HG02763 (cell line): ENCODE data around the gene OR52N5.
A peak's percentile ranks its signal among the peaks of the same experiment; 100 is the strongest.

ENCODE experiments used
- ATAC-seq: cut with Tn5 transposase; IDR thresholded peaks from one replicate; pipeline ENCODE4 v1.9.1; 2021; ENCODE audit warnings: mild to moderate bottlenecking, moderate library complexity; ENCODE audit not compliant: unreplicated experiment

The OR52N5 gene

DNA sequence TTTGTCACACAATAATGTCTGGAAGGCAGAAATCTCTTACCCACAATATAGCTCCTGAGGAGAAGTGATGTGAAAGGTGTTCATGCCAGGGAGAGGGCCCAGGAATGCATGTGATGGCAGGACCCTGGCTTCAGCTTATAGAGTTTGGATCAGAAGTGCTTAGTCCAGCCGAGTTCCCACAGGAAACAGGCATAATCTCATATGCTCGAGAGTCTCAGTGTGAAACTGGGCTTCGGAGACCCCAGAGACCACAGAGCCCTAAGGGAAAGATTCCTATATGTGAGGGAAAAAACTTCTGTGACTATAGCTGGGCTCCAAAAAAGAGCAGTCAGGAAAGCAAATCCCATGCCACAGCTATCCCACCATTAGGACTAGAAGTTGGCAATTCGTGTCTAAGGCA is at the start of gene OR52N5:
OR52N5 (minus strand) TSS at position 101 of the 400 bp plus-strand sequence. CDS start 4,721 bp downstream, outside the sequence.
- ATAC-seq: no peak

DNA sequence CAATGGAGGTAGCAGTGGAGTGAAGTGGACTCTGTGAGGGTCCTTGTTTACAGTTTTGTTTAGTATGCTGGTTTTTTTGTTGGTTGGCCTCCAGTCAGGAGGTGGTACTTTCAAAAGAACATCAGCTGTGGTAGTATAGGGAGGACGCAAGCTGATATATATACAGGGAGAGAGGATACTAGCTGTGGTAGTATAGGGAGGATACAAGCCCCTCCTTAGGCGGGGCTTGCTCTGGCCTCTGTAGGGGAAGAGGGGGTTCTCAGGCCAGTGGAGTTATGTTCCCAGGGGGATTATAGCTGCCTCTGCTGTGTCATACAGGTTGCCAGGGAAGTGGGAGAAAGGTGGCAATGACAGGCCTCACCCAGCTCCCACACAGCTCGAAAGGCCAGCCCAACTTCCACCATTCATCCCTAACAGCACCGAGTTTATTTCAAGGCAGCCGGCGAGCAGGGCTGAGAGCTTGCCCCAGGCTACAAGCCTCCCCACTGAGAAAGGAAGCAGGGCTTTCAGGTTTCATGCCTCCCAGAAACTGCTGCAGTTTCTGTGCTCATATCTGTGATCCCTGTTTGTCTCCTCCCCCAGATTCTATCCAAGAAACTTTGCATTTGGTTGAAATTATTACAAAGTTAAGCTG is 48.2 kb upstream of the OR52N5 start:
- no peak for ATAC-seq

DNA sequence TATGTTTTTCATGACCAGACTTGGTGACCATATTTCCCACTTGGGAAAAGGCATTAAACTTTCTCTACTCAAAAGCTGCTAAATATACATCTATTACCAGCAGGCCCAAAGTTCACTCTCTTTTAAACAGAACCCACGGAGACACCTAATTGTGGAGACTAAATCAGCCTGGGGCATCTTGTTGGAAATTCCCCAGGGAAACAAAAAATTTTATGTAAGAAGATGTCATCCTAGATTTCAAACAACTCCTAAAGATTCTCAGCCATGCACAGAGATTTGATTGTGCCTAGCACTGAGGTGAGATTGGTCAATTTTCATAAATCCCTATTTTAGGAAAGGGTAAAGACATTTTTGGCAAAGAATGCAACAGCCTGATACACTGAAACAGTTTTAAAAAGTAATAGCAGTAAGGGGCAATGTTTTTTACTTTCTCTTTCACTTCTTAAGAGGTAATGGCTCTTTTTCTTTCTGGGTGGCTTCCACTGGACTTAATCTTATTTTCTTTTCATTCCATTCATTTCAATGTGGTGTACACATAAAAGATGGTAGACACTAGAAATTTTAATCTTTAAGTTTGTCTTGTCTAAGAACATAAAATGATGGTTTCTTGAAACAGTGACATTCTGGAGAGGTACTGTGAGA is 35.2 kb upstream of the OR52N5 start:
- no peak for ATAC-seq

GRCh38 chr11:5815534-5815933 is 32.4 kb upstream of the OR52N5 start:
- ATAC-seq: no peak

GRCh38 chr11:5809905-5810795 is 27.0 kb upstream of the OR52N5 start:
- no peak for ATAC-seq

DNA sequence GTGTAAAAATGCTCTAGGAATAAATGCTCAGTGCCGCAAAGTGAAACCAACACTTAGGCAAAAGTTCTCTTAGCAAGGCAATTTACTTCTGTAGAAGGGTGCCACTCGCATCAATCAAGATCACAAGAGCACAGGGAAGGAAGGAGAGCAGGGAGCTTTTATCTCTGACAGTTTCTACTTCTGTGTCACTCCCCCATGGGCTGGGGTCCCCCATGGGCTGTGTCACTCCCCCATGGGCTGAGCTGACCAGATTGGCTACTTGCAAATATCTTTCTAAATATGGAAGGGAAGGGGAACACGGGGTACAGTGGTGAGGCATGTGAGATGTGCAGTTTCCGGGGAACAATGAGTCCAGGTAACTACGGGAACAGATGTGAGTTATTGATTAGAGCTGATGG is 26.0 kb upstream of the OR52N5 start:
- ATAC-seq: peak; percentile 39

DNA sequence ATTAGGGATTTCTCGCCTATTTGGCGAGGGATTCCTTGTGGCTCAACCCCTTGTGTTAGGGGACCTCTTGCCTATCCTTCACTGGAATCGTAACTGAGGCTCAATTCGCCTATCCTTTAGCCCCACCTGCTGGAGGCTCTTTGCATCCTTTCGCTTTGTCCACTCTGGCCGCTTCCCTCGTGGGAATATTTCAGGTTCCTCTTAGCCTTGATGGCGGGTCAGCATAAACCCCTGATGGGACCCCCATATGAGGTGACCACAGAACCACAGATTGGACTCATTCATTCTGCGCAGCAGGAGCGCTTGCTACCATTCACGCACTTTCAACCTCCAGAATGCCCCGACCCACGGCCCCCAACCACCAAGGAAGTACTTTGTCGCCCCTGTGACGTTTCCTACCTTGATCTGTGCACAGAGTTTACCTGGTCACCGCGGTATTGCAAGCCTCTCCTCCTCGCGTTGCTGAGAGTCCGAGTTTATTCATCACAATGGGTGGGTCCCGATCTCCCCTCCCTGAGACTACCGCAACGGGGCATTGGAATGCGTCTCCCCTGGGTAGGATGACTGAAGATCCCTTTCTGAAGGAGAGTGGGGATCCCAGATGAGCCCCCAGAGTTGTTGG is 25.5 kb upstream of the OR52N5 start, which contains the start of gene OR52N2:
OR52N2 (plus strand) TSS at position 425 of the 622 bp plus-strand sequence. CDS start 11,412 bp downstream, outside the sequence.
- ATAC-seq: peak; percentile 91

GRCh38 chr11:5807580-5807979 is 24.4 kb upstream of the OR52N5 start:
- ATAC-seq: no peak

DNA sequence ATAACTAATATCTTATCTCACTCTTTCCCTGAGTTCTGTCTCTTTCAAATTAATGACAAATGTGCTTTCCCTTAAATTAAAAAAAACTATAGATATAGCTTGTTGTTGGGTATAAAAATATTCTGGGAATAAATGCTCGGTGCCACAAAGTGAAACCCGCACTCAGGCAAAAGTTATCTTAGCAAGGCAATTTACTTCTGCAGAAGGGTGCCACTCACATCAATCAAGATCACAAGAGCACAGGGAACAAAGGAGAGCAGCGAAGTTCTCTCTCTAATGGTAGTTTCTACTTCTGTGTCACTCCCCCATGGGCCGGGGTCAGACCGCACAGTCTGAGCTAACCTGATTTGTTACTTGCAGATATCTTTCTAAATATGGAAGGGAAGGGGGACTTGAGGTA is 20.8 kb upstream of the OR52N5 start:
- ATAC-seq: no peak

- no peak for ATAC-seq
These were observed 13.4 kb upstream of the OR52N5 start for GRCh38 chr11:5796541-5796940.

DNA sequence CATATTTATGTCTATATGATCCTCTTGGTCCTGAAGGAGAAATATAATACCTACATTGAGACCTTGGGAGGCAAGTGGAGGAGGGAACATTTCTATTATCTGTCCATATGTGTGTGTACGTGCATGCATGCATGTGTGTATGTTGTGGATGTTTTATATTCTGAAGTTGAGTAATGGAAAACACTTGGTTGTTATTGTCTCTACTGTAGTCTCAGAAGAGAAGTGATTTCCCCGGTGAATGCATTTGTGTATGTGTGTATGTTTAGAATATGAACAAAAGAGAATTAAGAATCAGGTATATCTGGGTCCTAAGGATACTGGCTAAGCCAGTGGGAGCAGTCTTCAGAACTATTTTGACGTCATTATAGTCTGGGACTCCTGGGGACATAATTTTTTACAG is 8.0 kb upstream of the OR52N5 start, which contains the start of gene OR52N1:
OR52N1 (minus strand) TSS at position 101 of the 400 bp plus-strand sequence. CDS start 2,449 bp downstream, outside the sequence.
- no peak for ATAC-seq

DNA sequence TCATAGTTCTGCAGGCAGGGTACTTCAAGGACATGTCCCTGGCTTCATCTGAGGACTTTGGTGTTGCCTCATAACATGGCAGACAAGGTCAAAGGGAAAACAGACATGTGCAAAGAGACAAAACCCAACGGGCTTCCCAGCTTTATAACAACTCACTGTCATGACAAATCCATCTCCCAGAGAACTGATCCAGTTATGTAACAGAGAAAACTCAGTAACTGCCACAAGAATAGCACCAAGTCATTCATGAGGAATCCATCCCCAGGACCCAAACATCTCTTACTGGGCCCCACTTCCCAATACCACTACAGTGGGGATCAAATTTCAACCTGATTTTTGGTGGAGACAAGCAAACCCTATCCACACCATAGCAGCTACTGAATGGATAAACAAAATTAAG is 16.1 kb downstream of the OR52N5 start:
- no peak for ATAC-seq

DNA sequence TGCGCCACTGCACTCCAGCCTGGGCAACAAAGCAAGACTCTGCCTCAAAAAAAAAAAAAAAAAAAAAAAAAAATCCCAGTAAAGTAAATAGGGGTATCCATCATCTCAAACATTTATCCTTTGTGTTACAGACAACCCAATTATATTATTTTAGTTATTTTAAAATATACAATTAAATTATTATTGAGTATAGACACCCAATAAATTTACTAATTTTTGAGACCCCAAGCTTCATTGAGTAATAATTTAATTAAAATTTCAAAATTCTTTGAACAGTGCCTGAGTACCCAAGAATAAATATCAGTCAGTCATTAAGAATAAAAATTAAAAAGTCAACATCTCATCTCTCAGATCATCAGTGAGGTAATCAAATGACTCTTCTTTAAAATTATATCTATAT is 29.2 kb downstream of the OR52N5 start, which contains the start of gene OR52N4:
OR52N4 (plus strand) TSS at position 301 of the 400 bp plus-strand sequence. CDS start 498 bp downstream, outside the sequence.
- no peak for ATAC-seq

GRCh38 chr11:5749836-5750235 is 33.3 kb downstream of the OR52N5 start:
- no peak for ATAC-seq

DNA sequence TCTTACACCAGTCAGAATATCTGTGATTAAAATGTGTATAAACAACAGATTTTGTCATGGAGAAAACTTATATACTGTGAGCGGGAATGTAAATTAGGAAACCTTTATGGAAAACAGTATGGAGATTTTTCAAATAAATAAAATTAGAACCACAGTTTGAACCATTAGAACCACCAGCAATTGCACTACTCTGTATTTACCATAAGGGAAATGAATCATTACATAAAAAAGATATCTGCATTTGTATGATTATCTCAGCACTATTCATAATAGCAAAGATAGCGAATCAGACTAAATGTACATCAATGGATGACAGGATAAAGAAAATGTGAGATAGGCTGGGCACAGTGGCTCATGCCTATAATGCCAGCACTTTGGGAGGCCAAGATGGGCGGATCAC is 36.5 kb downstream of the OR52N5 start:
- ATAC-seq: no peak

GRCh38 chr11:5738431-5738830 is 44.7 kb downstream of the OR52N5 start:
- ATAC-seq: no peak

DNA sequence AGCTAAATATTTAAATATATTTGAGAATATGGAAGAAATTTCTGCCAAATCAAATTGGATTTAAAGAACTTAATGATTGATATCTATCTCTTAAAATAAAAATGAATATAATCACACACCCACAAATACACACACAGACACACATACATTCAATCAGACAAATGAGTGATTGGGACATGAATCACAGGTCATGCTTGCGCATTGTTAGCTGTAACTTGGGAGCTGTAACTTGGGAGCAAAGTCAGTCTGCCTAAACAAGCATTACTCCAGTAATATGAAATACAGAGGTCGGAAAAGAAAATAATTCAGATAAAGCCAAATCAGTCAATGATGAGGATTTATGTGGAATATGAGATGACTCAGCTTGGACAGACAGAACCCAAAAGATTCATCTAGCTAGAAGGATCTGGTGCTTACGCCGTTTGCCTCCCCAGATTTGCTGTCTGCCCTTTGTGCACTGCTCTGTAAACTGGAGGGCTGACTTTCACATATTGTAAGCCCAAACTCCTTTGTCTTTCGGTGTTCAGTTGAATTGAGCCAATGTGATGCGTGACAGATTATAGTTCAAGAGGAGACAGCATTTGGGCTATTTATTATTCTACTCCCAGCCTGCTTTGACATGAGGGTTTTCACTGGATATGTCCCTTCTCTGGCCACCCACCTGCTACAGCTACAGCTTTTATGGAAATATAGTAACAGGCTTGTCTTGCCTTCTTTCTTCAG is 45.3 kb downstream of the OR52N5 start:
- ATAC-seq: no peak

DNA sequence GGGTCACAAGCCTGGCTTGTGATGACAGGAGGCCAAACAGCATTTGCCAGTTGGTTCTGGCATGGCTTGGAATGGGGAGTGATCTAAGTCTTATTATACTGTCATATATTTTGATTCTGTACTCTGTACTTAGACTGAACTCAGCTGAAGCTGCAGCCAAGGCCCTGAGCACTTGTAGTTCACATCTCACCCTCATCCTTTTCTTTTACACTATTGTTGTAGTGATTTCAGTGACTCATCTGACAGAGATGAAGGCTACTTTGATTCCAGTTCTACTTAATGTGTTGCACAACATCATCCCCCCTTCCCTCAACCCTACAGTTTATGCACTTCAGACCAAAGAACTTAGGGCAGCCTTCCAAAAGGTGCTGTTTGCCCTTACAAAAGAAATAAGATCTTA is 46.1 kb downstream of the OR52N5 start:
- no peak for ATAC-seq

DNA sequence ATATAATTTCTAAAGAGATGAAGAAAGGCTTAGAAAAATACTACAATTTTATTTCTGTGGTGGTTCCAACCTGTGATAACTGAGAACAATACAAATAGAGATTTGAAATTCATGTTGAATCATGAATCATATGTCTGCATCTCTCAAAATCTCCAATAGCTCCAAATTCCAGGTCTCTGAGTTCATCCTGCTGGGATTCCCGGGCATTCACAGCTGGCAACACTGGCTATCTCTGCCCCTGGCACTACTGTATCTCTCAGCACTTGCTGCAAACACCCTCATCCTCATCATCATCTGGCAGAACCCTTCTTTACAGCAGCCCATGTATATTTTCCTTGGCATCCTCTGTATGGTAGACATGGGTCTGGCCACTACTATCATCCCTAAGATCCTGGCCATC is 46.8 kb downstream of the OR52N5 start, which contains the start of gene OR56B1:
OR56B1 (plus strand) TSS at position 53 of the 400 bp plus-strand sequence; CDS start at position 122, 69 bp downstream.
- ATAC-seq: no peak

GRCh38 chr11:5727691-5728090 is 55.5 kb downstream of the OR52N5 start:
- ATAC-seq: no peak
